ENCODE data around the gene DVL3. TPM values are rescaled to one million over a fixed set of nuclear protein-coding genes. Genes with fewer than 3 reads are reported as not detected.

DVL3 gene
- total and polyA plus RNA-seq, 9 donors, result 30.2 to 93.8 (median 71.1) TPM

DNA sequence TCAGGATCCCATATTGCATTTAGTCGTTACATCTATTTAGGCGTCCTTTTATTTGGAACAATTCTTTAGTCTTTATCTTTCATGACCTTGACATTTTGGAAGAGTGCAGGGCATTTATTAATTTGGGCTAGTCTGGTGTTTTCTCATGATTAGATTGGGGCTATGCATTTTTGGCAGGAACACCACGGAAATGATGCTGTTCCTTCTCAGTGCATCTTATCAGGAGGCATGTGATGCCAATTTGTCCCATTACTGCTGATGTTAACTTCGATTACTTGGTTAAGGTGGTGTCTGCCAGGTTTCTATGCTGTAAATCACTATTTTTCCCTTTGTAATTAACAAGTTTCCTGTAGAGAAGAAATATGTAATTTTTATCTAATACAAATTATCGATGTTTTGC lies 56.1 kb downstream of the DVL3 start:
- Histone ChIP-seq H3K36me3 (no peaks in the 10 kb centered on the region), H3K27me3 (no peaks in the 10 kb centered on the region), H3K27ac (no peak overlapping the region), H3K4me3 (no peak overlapping the region), H3K4me1 (ENCODE audit: insufficient read depth) (peaks cover 6% of the 10 kb centered on the region), H3K9me3 (no peaks in the 10 kb centered on the region)
- no peak for DNase-seq
- intact Hi-C loops (cut with DNase I), result no loop called here
- TF ChIP-seq, protein P1, sequence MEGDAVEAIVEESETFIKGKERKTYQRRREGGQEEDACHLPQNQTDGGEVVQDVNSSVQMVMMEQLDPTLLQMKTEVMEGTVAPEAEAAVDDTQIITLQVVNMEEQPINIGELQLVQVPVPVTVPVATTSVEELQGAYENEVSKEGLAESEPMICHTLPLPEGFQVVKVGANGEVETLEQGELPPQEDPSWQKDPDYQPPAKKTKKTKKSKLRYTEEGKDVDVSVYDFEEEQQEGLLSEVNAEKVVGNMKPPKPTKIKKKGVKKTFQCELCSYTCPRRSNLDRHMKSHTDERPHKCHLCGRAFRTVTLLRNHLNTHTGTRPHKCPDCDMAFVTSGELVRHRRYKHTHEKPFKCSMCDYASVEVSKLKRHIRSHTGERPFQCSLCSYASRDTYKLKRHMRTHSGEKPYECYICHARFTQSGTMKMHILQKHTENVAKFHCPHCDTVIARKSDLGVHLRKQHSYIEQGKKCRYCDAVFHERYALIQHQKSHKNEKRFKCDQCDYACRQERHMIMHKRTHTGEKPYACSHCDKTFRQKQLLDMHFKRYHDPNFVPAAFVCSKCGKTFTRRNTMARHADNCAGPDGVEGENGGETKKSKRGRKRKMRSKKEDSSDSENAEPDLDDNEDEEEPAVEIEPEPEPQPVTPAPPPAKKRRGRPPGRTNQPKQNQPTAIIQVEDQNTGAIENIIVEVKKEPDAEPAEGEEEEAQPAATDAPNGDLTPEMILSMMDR (IDR thresholded peaks at IDR 0.05), result no peak
- TF ChIP-seq EP300 (IDR thresholded peaks at IDR 0.05), result no peak
- no peak for TF ChIP-seq POLR2A (IDR thresholded peaks at IDR 0.05)
- 24 to 32% (median 31%) methylated on average over 5 of the region's 5 CpGs for WGBS, 3 donors

DNA sequence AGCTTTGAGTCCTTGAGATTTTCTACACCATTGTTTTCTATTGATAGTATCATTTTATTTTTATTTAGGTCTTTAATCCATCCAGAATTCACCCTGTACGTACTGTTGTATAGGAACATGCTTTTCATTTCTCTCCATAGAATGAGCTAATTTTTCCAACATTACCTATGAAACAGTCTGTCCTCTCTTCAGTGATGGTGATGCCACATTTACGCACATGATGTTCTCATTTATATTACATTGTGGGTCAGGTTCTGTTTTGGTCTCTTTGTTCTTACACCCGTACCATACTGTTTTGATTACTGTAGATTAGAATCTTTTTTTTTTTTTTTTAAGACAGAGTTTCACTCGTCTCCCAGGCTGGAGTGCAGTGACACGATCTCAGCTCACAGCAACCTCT lies 56.5 kb downstream of the DVL3 start:
- Histone ChIP-seq H3K4me3 (no peak overlapping the region), H3K27me3 (no peaks in the 10 kb centered on the region), H3K9me3 (no peaks in the 10 kb centered on the region), H3K4me1 (ENCODE audit: insufficient read depth) (peaks cover 6% of the 10 kb centered on the region), H3K27ac (no peak overlapping the region), H3K36me3 (no peaks in the 10 kb centered on the region)
- no peak for DNase-seq
- intact Hi-C loops (cut with DNase I), result no loop called here
- 55 to 67% (median 60%) methylated on average over 5 of the region's 5 CpGs for WGBS, 3 donors
- no peak for TF ChIP-seq POLR2A (IDR thresholded peaks at IDR 0.05)
- TF ChIP-seq, protein P1 (IDR thresholded peaks at IDR 0.05), result no peak
- TF ChIP-seq EP300 (IDR thresholded peaks at IDR 0.05), result no peak

- H3K9me3 ChIP-seq, result no peaks in the 10 kb centered on the region
- no peak overlapping the region for H3K4me3 ChIP-seq
- TF ChIP-seq, protein P1 (IDR thresholded peaks at IDR 0.05), result no peak
- no peak for TF ChIP-seq POLR2A (IDR thresholded peaks at IDR 0.05)
- no peak for TF ChIP-seq EP300 (IDR thresholded peaks at IDR 0.05)
- intact Hi-C loops (cut with DNase I), result no loop called here
- H3K27me3 ChIP-seq, result no peaks in the 10 kb centered on the region
- H3K36me3 ChIP-seq, result no peaks in the 10 kb centered on the region
- H3K27ac ChIP-seq, result no peak overlapping the region
- 49 to 55% (median 51%) methylated on average over 4 of the region's 4 CpGs for WGBS, 3 donors
- no peaks in the 10 kb centered on the region for H3K4me1 ChIP-seq (ENCODE audit: insufficient read depth)
- no peak for DNase-seq
These were observed 63.6 kb downstream of the DVL3 start for GRCh38 chr3:184218814-184219213.

DNA sequence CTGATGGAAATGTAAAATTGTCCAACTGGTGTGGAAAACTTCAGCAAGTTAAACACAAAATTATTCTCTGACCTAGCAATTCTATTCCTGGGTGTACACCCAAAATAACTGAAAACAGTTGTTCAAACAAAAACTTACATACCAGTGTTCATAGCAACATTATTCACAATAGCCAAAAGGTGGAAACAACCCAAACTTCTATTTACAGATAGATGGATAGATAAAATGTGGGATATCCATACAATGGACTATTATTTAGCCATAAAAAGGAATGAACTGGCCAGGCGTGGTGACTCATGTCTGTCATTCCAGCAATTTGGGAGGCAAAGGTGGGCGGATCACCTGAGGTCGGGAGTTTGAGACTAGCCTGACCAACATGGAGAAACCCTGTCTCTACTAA lies 67.3 kb downstream of the DVL3 start:
- intact Hi-C loops (cut with DNase I), result no loop called here
- Histone ChIP-seq H3K36me3 (no peaks in the 10 kb centered on the region), H3K4me3 (no peak overlapping the region), H3K9me3 (no peaks in the 10 kb centered on the region), H3K27me3 (no peaks in the 10 kb centered on the region), H3K27ac (no peak overlapping the region), H3K4me1 (ENCODE audit: insufficient read depth) (no peaks in the 10 kb centered on the region)
- DNase-seq, result no peak
- WGBS, 3 donors, result 72 to 84% (median 76%) methylated on average over 3 of the region's 3 CpGs
- TF ChIP-seq POLR2A (IDR thresholded peaks at IDR 0.05), result no peak
- no peak for TF ChIP-seq EP300 (IDR thresholded peaks at IDR 0.05)
- TF ChIP-seq, protein P1 (IDR thresholded peaks at IDR 0.05), result no peak

Other genes starting within 250 kb of the DVL3 start
- 10 to 100 TPM; 16.3 to 23.1 (median 19.8) TPM for gene ABCC5, start 137.5 kb upstream of the DVL3 start, total RNA-seq
- gene ABCC5, start 137.5 kb upstream of the DVL3 start, polyA plus RNA-seq, result 10 to 100 TPM; 19.4 to 29.4 TPM
- under 1 TPM in 1 of 7 donors, not detected in 6; 0.24 TPM for gene HTR3D, start 123.6 kb upstream of the DVL3 start, total RNA-seq
- not detected for gene HTR3D, start 123.6 kb upstream of the DVL3 start, polyA plus RNA-seq
- gene HTR3C, start 102.3 kb upstream of the DVL3 start, total RNA-seq, result not detected
- gene HTR3C, start 102.3 kb upstream of the DVL3 start, polyA plus RNA-seq, result not detected
- not detected for gene HTR3E, start 58.3 kb upstream of the DVL3 start, total RNA-seq
- gene HTR3E, start 58.3 kb upstream of the DVL3 start, polyA plus RNA-seq, result not detected
- 10 to 100 TPM; 18.6 to 31.9 (median 28.7) TPM for gene EIF2B5, start 20.0 kb upstream of the DVL3 start, total RNA-seq
- gene EIF2B5, start 20.0 kb upstream of the DVL3 start, polyA plus RNA-seq, result 10 to 100 TPM; 26.2 to 42.4 TPM
- gene AP2M1, start 19.5 kb downstream of the DVL3 start, total RNA-seq, result 100 to 1,000 TPM; 107 to 281 (median 252) TPM
- gene AP2M1, start 19.5 kb downstream of the DVL3 start, polyA plus RNA-seq, result 100 to 1,000 TPM; 236 to 371 TPM
- gene ABCF3, start 30.8 kb downstream of the DVL3 start, total RNA-seq, result 10 to 100 TPM; 56.6 to 82.0 (median 61.7) TPM
- 10 to 100 TPM; 30.2 to 42.8 TPM for gene ABCF3, start 30.8 kb downstream of the DVL3 start, polyA plus RNA-seq
- 1 to 10 TPM in 1 of 7 donors, under 1 TPM in 5, not detected in 1; 0.24 to 5.9 (median 0.64) TPM for gene VWA5B2, start 74.2 kb downstream of the DVL3 start, total RNA-seq
- gene VWA5B2, start 74.2 kb downstream of the DVL3 start, polyA plus RNA-seq, result under 1 TPM; 0.15 to 0.36 TPM
- gene ALG3, start 93.6 kb downstream of the DVL3 start, total RNA-seq, result 10 to 100 TPM; 20.0 to 42.0 (median 23.0) TPM
- 10 to 100 TPM; 17.8 to 25.4 TPM for gene ALG3, start 93.6 kb downstream of the DVL3 start, polyA plus RNA-seq
- gene EEF1AKMT4, start 94.3 kb downstream of the DVL3 start, total RNA-seq, result 1 to 10 TPM; 1.6 to 3.3 (median 2.1) TPM
- gene EEF1AKMT4, start 94.3 kb downstream of the DVL3 start, polyA plus RNA-seq, result 1 to 10 TPM in 1 of 2 donors, under 1 TPM in 1; 0.87 to 1.2 TPM
- gene CAMK2N2, start 106.2 kb downstream of the DVL3 start, total RNA-seq, result under 1 TPM in 2 of 7 donors, not detected in 5; 0.23 to 0.26 TPM
- gene CAMK2N2, start 106.2 kb downstream of the DVL3 start, polyA plus RNA-seq, result under 1 TPM; 0.08 to 0.13 TPM
- gene ECE2, start 120.6 kb downstream of the DVL3 start, total RNA-seq, result not detected
- under 1 TPM in 1 of 2 donors, not detected in 1; 0.43 TPM for gene ECE2, start 120.6 kb downstream of the DVL3 start, polyA plus RNA-seq
- 100 to 1,000 TPM in 6 of 7 donors, 10 to 100 TPM in 1; 74.4 to 149 (median 138) TPM for gene PSMD2, start 143.9 kb downstream of the DVL3 start, total RNA-seq
- 100 to 1,000 TPM; 119 to 177 TPM for gene PSMD2, start 143.9 kb downstream of the DVL3 start, polyA plus RNA-seq
- gene EIF4G1, start 159.2 kb downstream of the DVL3 start, total RNA-seq, result 100 to 1,000 TPM in 6 of 7 donors, 10 to 100 TPM in 1; 72.4 to 295 (median 212) TPM
- gene EIF4G1, start 159.2 kb downstream of the DVL3 start, polyA plus RNA-seq, result 100 to 1,000 TPM; 110 to 159 TPM
- 10 to 100 TPM; 16.4 to 37.8 (median 32.9) TPM for gene FAM131A, start 182.2 kb downstream of the DVL3 start, total RNA-seq
- gene FAM131A, start 182.2 kb downstream of the DVL3 start, polyA plus RNA-seq, result 10 to 100 TPM in 1 of 2 donors, 1 to 10 TPM in 1; 8.7 to 19.7 TPM
- 10 to 100 TPM in 4 of 7 donors, 1 to 10 TPM in 3; 5.7 to 18.0 (median 15.4) TPM for gene CLCN2, start 206.2 kb downstream of the DVL3 start, total RNA-seq
- 10 to 100 TPM in 1 of 2 donors, 1 to 10 TPM in 1; 3.5 to 11.7 TPM for gene CLCN2, start 206.2 kb downstream of the DVL3 start, polyA plus RNA-seq
- 10 to 100 TPM; 47.3 to 86.9 (median 60.6) TPM for gene POLR2H, start 206.3 kb downstream of the DVL3 start, total RNA-seq
- gene POLR2H, start 206.3 kb downstream of the DVL3 start, polyA plus RNA-seq, result 10 to 100 TPM; 52.6 to 67.2 TPM
- gene THPO, start 222.8 kb downstream of the DVL3 start, total RNA-seq, result 1 to 10 TPM in 4 of 7 donors, under 1 TPM in 3; 0.34 to 2.0 (median 1.2) TPM
- gene THPO, start 222.8 kb downstream of the DVL3 start, polyA plus RNA-seq, result 1 to 10 TPM in 1 of 2 donors, under 1 TPM in 1; 0.98 to 1.5 TPM
- gene CHRD, start 224.7 kb downstream of the DVL3 start, total RNA-seq, result 10 to 100 TPM; 11.5 to 37.3 (median 20.5) TPM
- 10 to 100 TPM in 1 of 2 donors, 1 to 10 TPM in 1; 3.1 to 26.9 TPM for gene CHRD, start 224.7 kb downstream of the DVL3 start, polyA plus RNA-seq